HepG2 (cell line): ENCODE data around the gene C20orf144. TPM values are rescaled to one million over a fixed set of nuclear protein-coding genes. Genes with fewer than 3 reads are reported as not detected.
A peak's percentile ranks its signal among the peaks of the same experiment; 100 is the strongest.

ENCODE experiments used
- EHMT2 ChIP-seq: fragments of 200-600 bp; sonication (generic); IDR thresholded peaks from 2 replicates; pipeline ENCODE4 v1.7.0; 2017; ENCODE audit warnings: antibody characterized with exemption, low read depth, low read length, borderline replicate concordance
- HOXA7 ChIP-seq: sonication (generic); formaldehyde crosslinking; IDR thresholded peaks from 2 replicates; pipeline ENCODE4 v1.8.1; 2022; ENCODE audit warnings: mild to moderate bottlenecking, missing genetic modification reagents, moderate library complexity
- KMT2A ChIP-seq: sonication (generic); formaldehyde crosslinking; IDR thresholded peaks from 2 replicates; pipeline ENCODE4 v1.4.0; 2020; ENCODE audit warnings: missing genetic modification reagents
- NCOA2 ChIP-seq: sonication (generic); formaldehyde crosslinking; IDR thresholded peaks from 2 replicates; pipeline ENCODE4 v1.8.0; 2022; ENCODE audit warnings: inconsistent platforms
- PRPF4 ChIP-seq: fragments of 200-400 bp; formaldehyde crosslinking; IDR thresholded peaks from 2 replicates; pipeline ENCODE4 v1.6.1; 2016; ENCODE audit warnings: low read length, low read depth; ENCODE audit not compliant: poor library complexity, severe bottlenecking
- RBAK ChIP-seq: sonication (generic); formaldehyde crosslinking; IDR thresholded peaks from 2 replicates; pipeline ENCODE4 v1.5.1; 2020; ENCODE audit warnings: mild to moderate bottlenecking, missing genetic modification reagents
- RFXAP ChIP-seq: sonication (generic); formaldehyde crosslinking; IDR thresholded peaks from 2 replicates; pipeline ENCODE4 v1.4.0; 2020; ENCODE audit warnings: missing genetic modification reagents, borderline replicate concordance
- SAFB2 ChIP-seq: sonication (generic); formaldehyde crosslinking; IDR thresholded peaks from 2 replicates; pipeline ENCODE4 v1.5.1; 2020; ENCODE audit warnings: missing genetic modification reagents, low read depth, mild to moderate bottlenecking, borderline replicate concordance
- SMAD9 ChIP-seq: sonication (generic); formaldehyde crosslinking; IDR thresholded peaks from 2 replicates; pipeline ENCODE4 v1.5.1; 2020; ENCODE audit warnings: mild to moderate bottlenecking, missing genetic modification reagents
- THYN1 ChIP-seq: sonication (generic); formaldehyde crosslinking; IDR thresholded peaks from 2 replicates; pipeline ENCODE4 v1.8.1; 2023; ENCODE audit warnings: low read depth, mild to moderate bottlenecking, moderate library complexity, missing genetic modification reagents, borderline replicate concordance
- ZEB1 ChIP-seq: IDR thresholded peaks from 2 replicates; pipeline ENCODE4 v1.6.1; 2012; ENCODE audit warnings: mild to moderate bottlenecking, low read depth, inconsistent platforms; ENCODE audit not compliant: insufficient replicate concordance
- ZNF552 ChIP-seq: sonication (generic); formaldehyde crosslinking; IDR thresholded peaks from 2 replicates; pipeline ENCODE4 v1.9.0; 2022; ENCODE audit warnings: missing genetic modification reagents, mild to moderate bottlenecking, borderline replicate concordance
- ZNF891 ChIP-seq: sonication (generic); formaldehyde crosslinking; IDR thresholded peaks from 2 replicates; pipeline ENCODE4 v1.5.0; 2020; ENCODE audit warnings: mild to moderate bottlenecking, missing genetic modification reagents
- polyA plus RNA-seq, 8 experiments: library from polyadenylated mRNA; depleted of rRNA in 3 of 8; stranded (reverse) in 7 of 8; unstranded in 1 of 8; fragments of >200 nt; fragmentation: Illumina TruSeq in 4 of 8; extraction: Trizol in 4 of 8; gene quantifications; 2 replicates each; pipeline versions ENCODE4 v1.2.1 to v1.2.3, GENCODE V29; 2011 to 2016; ENCODE audit warnings: low read depth in 4 of 8, missing spikeins in 1 of 8, mixed read lengths in 1 of 8; ENCODE audit not compliant: insufficient read depth in 1 of 8
- total RNA-seq, 5 experiments: library from RNA; depleted of rRNA; stranded (reverse); fragments of >200 nt; fragmentation: Illumina TruSeq; extraction: Trizol; gene quantifications; 2 replicates each; pipeline ENCODE4 v1.2.3, GENCODE V29; 2016; ENCODE audit warnings: low read depth in 1 of 5
- TF ChIP-seq, protein P1 (sequence below), 2 experiments: fragments of 450-650 bp in 1 of 2; sonication (generic) in 1 of 2; formaldehyde crosslinking in 1 of 2; IDR thresholded peaks; 2 replicates each; pipeline versions ENCODE4 v1.6.1 to v1.8.0; 2016 to 2022; ENCODE audit warnings: antibody characterized with exemption in 1 of 2, mild to moderate bottlenecking in 1 of 2, missing genetic modification reagents in 1 of 2
- TF ChIP-seq, protein P2 (sequence below): sonication (generic); formaldehyde crosslinking; IDR thresholded peaks from 2 replicates; pipeline ENCODE4 v1.9.0; 2021; ENCODE audit warnings: missing genetic modification reagents, mild to moderate bottlenecking, borderline replicate concordance

The C20orf144 gene
- total and polyA plus RNA-seq, 2 of the 13 experiments (the other 11 are each of a cell fraction or from before 2014, with no cell fraction given), result 0.09 to 0.16 TPM

DNA sequence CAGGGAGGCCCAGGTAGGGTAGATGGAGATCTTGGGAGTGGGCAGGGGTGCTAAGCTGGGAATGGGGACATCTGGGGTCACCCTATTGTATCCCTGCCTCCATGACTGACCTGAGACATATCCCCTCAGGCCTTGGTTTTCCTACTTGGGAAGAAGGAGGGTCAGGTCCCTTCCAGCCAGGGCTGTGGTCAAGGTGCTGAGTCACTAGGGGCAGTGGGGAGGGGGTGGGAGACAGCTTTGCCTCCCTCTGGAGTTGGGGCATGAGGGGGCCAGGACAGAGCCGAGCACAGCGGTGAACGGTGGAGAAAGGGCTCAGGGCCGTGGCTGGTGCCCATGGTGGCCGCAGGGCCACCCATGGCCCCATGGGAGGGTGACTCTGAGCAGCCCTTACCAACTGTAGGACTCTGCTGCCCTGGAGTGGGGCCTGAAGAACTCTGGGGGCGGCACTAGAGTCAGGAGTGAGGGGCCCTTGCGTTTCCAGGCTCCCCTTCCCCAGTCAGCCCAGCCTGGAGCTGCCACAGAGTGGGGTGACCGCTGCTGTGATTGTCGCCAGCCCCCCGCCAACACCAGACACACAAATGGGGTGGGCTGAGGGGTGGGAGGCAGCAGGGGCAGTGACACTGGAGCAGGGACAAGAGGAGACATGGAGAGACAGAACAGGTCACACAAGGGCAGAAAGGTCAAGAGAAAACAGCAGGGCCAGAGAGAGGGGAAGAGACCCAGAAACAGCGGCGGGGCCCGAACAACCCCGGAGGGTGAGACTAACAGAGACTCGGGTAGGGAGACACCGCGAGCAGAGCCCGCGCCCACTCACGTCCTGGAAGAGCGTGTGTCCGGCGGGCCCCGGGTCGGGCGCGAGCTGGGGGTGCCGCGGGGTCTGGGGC, 11.5 kb downstream of the C20orf144 start (continued):
- TF ChIP-seq, protein P1, sequence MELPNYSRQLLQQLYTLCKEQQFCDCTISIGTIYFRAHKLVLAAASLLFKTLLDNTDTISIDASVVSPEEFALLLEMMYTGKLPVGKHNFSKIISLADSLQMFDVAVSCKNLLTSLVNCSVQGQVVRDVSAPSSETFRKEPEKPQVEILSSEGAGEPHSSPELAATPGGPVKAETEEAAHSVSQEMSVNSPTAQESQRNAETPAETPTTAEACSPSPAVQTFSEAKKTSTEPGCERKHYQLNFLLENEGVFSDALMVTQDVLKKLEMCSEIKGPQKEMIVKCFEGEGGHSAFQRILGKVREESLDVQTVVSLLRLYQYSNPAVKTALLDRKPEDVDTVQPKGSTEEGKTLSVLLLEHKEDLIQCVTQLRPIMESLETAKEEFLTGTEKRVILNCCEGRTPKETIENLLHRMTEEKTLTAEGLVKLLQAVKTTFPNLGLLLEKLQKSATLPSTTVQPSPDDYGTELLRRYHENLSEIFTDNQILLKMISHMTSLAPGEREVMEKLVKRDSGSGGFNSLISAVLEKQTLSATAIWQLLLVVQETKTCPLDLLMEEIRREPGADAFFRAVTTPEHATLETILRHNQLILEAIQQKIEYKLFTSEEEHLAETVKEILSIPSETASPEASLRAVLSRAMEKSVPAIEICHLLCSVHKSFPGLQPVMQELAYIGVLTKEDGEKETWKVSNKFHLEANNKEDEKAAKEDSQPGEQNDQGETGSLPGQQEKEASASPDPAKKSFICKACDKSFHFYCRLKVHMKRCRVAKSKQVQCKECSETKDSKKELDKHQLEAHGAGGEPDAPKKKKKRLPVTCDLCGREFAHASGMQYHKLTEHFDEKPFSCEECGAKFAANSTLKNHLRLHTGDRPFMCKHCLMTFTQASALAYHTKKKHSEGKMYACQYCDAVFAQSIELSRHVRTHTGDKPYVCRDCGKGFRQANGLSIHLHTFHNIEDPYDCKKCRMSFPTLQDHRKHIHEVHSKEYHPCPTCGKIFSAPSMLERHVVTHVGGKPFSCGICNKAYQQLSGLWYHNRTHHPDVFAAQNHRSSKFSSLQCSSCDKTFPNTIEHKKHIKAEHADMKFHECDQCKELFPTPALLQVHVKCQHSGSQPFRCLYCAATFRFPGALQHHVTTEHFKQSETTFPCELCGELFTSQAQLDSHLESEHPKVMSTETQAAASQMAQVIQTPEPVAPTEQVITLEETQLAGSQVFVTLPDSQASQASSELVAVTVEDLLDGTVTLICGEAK (IDR thresholded peaks at IDR 0.05), result no peak
- TF ChIP-seq, protein P1 (CRISPR knock-in tag; IDR thresholded peaks at IDR 0.05), result no peak
- TF ChIP-seq THYN1 (CRISPR knock-in tag) (no peak), SMAD9 (CRISPR knock-in tag) (no peak), ZNF552 (CRISPR knock-in tag) (no peak), ZEB1 (no peak), SAFB2 (CRISPR knock-in tag) (no peak; the same call in 1 of the 2 replicates), PRPF4 (no peak), RFXAP (0 out of 2 replicates have a peak, but pooled peaks have one; percentile 7), HOXA7 (no peak), EHMT2 (no peak), RBAK (CRISPR knock-in tag) (no peak), ZNF891 (CRISPR knock-in tag) (no peak), KMT2A (CRISPR knock-in tag) (peak; percentile 21; the same call in 1 of the 2 replicates), NCOA2 (CRISPR knock-in tag) (no peak)
- TF ChIP-seq, protein P2, sequence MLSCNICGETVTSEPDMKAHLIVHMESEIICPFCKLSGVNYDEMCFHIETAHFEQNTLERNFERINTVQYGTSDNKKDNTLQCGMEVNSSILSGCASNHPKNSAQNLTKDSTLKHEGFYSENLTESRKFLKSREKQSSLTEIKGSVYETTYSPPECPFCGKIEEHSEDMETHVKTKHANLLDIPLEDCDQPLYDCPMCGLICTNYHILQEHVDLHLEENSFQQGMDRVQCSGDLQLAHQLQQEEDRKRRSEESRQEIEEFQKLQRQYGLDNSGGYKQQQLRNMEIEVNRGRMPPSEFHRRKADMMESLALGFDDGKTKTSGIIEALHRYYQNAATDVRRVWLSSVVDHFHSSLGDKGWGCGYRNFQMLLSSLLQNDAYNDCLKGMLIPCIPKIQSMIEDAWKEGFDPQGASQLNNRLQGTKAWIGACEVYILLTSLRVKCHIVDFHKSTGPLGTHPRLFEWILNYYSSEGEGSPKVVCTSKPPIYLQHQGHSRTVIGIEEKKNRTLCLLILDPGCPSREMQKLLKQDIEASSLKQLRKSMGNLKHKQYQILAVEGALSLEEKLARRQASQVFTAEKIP (CRISPR knock-in tag), result no peak
